ENCODE results near the gene HUWE1. TPM values are rescaled to one million over a fixed set of nuclear protein-coding genes. Genes with fewer than 3 reads are reported as not detected.
"Not testable (repeated sequence)": the region's sequence is repeated elsewhere in the genome, so short reads cannot be mapped to it uniquely, and the experiment has no call there.

HUWE1 gene
- total RNA-seq, 2 donors from 2014 or later, result 102 to 169 TPM

- H3K27me3 ChIP-seq (replicated peaks; ENCODE audit: insufficient read depth), result no peaks in the 10 kb centered on the region
- DNase-seq (ENCODE audit: low spot score) (no peak), ATAC-seq (ENCODE audit: insufficient number of reproducible peaks, low FRiP score, low read depth) (no peak)
- H3K4me3 ChIP-seq, result no peak overlapping the region
- no peaks in the 10 kb centered on the region for H3K4me1 ChIP-seq (ENCODE audit: control insufficient read depth in 1 of 2, low read depth in 2 of 2)
- H3K9me3 ChIP-seq, result no peaks in the 10 kb centered on the region
- no peak overlapping the region for H3K27ac ChIP-seq
- peaks cover 37% of the 10 kb centered on the region for H3K36me3 ChIP-seq
- no peak for TF ChIP-seq CTCF (IDR thresholded peaks at IDR 0.05)
Measured at GRCh38 chrX:53538781-53539180, 147.7 kb downstream of the HUWE1 start.

- H3K4me1 ChIP-seq (ENCODE audit: control insufficient read depth in 1 of 2, low read depth in 2 of 2); H3K9me3 ChIP-seq; H3K27ac ChIP-seq; H3K27me3 ChIP-seq (replicated peaks; ENCODE audit: insufficient read depth); DNase-seq (ENCODE audit: low spot score); ATAC-seq (ENCODE audit: insufficient number of reproducible peaks, low FRiP score, low read depth); H3K4me3 ChIP-seq: not testable (repeated sequence)
- peaks cover 24% of the 10 kb centered on the region for H3K36me3 ChIP-seq
Measured at GRCh38 chrX:53531255-53531966, 155.1 kb downstream of the HUWE1 start.

GRCh38 chrX:53526999-53527398 lies 159.5 kb downstream of the HUWE1 start:
- Histone ChIP-seq H3K4me3 (no peak overlapping the region), H3K9me3 (no peaks in the 10 kb centered on the region), H3K36me3 (no peaks in the 10 kb centered on the region), H3K27ac (no peak overlapping the region), H3K27me3 (replicated peaks; ENCODE audit: insufficient read depth) (no peaks in the 10 kb centered on the region), H3K4me1 (ENCODE audit: control insufficient read depth in 1 of 2, low read depth in 2 of 2) (no peaks in the 10 kb centered on the region)
- ATAC-seq (ENCODE audit: insufficient number of reproducible peaks, low FRiP score, low read depth) (no peak), DNase-seq (ENCODE audit: low spot score) (no peak)
- TF ChIP-seq CTCF (IDR thresholded peaks at IDR 0.05), result no peak

DNA sequence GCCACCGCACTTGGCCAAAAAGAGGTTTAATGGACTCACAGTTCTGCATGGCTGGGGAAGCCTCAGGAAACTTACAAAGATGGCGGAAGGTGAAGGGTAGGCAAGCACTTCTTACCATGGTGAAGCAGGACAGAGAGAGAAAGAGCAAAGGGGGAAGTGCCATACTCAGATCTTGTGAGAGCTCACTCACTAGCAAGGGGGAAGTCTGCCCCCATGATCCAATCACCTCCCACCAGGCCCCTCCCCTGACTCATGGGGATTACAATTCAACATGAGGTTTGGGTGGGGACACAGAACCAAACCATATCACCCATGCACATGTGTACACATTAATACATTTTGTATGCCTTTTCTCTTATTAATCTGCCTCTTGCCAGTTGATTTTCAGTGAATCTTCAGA lies 175.2 kb downstream of the HUWE1 start:
- H3K4me3 ChIP-seq, result no peak overlapping the region
- ATAC-seq (ENCODE audit: insufficient number of reproducible peaks, low FRiP score, low read depth) (no peak), DNase-seq (ENCODE audit: low spot score) (no peak)

DNA sequence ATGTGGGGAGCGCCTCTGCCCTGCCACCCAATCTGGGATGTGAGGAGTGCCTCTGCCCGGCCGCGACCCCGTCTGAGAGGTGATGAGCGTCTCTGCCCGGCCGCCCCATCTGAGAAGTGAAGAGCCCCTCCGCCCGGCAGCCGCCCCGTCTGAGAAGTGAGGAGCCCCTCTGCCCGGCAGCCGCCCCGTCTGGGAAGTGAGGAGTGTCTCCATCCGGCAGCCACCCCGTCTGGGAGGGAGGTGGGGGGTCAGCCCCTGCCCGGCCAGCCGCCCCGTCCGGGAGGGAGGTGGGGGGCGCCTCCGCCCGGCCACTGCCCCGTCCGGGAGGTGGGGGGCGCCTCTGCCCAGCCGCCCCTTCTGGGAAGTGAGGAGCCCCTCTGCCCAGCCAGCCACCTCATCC lies 182.5 kb downstream of the HUWE1 start:
- not testable (repeated sequence) for H3K4me3 ChIP-seq; ATAC-seq (ENCODE audit: insufficient number of reproducible peaks, low FRiP score, low read depth); H3K27me3 ChIP-seq (replicated peaks; ENCODE audit: insufficient read depth); DNase-seq (ENCODE audit: low spot score); H3K9me3 ChIP-seq; H3K27ac ChIP-seq; H3K4me1 ChIP-seq (ENCODE audit: control insufficient read depth in 1 of 2, low read depth in 2 of 2); H3K36me3 ChIP-seq

More for the DNA sequence above, 175.2 kb downstream of the HUWE1 start:
- Histone ChIP-seq H3K27me3 (replicated peaks; ENCODE audit: insufficient read depth) (no peaks in the 10 kb centered on the region), H3K36me3 (no peaks in the 10 kb centered on the region), H3K4me1 (ENCODE audit: control insufficient read depth in 1 of 2, low read depth in 2 of 2) (no peaks in the 10 kb centered on the region), H3K9me3 (no peaks in the 10 kb centered on the region), H3K27ac (no peak overlapping the region)
- TF ChIP-seq CTCF (IDR thresholded peaks at IDR 0.05), result no peak

GRCh38 chrX:53494436-53494835 lies 192.1 kb downstream of the HUWE1 start:
- Histone ChIP-seq H3K36me3 (no peaks in the 10 kb centered on the region), H3K4me1 (ENCODE audit: control insufficient read depth in 1 of 2, low read depth in 2 of 2) (no peaks in the 10 kb centered on the region), H3K27me3 (replicated peaks; ENCODE audit: insufficient read depth) (no peaks in the 10 kb centered on the region), H3K4me3 (no peak overlapping the region), H3K9me3 (no peaks in the 10 kb centered on the region), H3K27ac (no peak overlapping the region)
- TF ChIP-seq CTCF (IDR thresholded peaks at IDR 0.05), result no peak
- ATAC-seq (ENCODE audit: insufficient number of reproducible peaks, low FRiP score, low read depth) (no peak), DNase-seq (ENCODE audit: low spot score) (no peak)
